Upper lobe of left lung (tissue), 6 donors: ENCODE results near the gene PLCB4. TPM values are rescaled to one million over a fixed set of nuclear protein-coding genes. Genes with fewer than 3 reads are reported as not detected.
A peak's percentile ranks its signal among the peaks of the same experiment; 100 is the strongest.

Experiments used
- ATAC-seq, 2 donors: fragments of 200-7000 bp; cut with Tn5 transposase; one replicate each; pipeline ENCODE4 v1.9.1; 2022; ENCODE audit warnings: mild to moderate bottlenecking in 2 of 2, moderate library complexity in 2 of 2; ENCODE audit not compliant: low FRiP score in 2 of 2
- DNase-seq, 2 donors: peaks; one replicate each; pipeline ENCODE4 v3.0.0-alpha.2; 2019 to 2020
- H3K27ac ChIP-seq, 4 donors: fragments of 200-600 bp; sonication (generic); one replicate each; pipeline ENCODE4 v1.5.1; 2016 to 2019
- H3K27me3 ChIP-seq, 4 donors: fragments of 200-600 bp; sonication (generic); one replicate each; pipeline ENCODE4 v1.5.1; 2017 to 2019
- H3K36me3 ChIP-seq, 4 donors: fragments of 200-600 bp; sonication (generic); one replicate each; pipeline ENCODE4 v1.5.1; 2016 to 2019
- H3K4me1 ChIP-seq, 4 donors: fragments of 200-600 bp; sonication (generic); one replicate each; pipeline ENCODE4 v1.5.1; 2018 to 2019
- H3K4me3 ChIP-seq, 4 donors: fragments of 200-600 bp; sonication (generic); one replicate each; pipeline ENCODE4 v1.5.1; 2017 to 2019; ENCODE audit warnings: mild to moderate bottlenecking in 2 of 4, moderate library complexity in 1 of 4
- H3K9me3 ChIP-seq, 4 donors: fragments of 200-600 bp; sonication (generic); one replicate each; pipeline ENCODE4 v1.5.1; 2018 to 2019
- EP300 ChIP-seq, 4 donors: sonication (generic); formaldehyde crosslinking; IDR thresholded peaks; one replicate each; pipeline ENCODE4 v1.5.1; 2017; ENCODE audit warnings: antibody characterized with exemption in 4 of 4, control low read depth in 2 of 4
- POLR2A ChIP-seq, 4 donors: fragments of 450-650 bp; IDR thresholded peaks; one replicate each; pipeline ENCODE4 v1.5.1; 2016 to 2017; ENCODE audit warnings: antibody characterized with exemption in 4 of 4, mild to moderate bottlenecking in 2 of 4
- POLR2AphosphoS5 ChIP-seq, 2 donors: sonication (generic); formaldehyde crosslinking; IDR thresholded peaks; one replicate each; pipeline ENCODE4 v1.5.1; 2017; ENCODE audit warnings: antibody characterized with exemption in 2 of 2
- WGBS, 2 donors: methylation state at CpG; one replicate each; pipeline ENCODE4 v1.1.5; 2017 to 2018; 5-methylcytosine and 5-hydroxymethylcytosine counted together
- total RNA-seq, 6 donors: library from RNA; depleted of rRNA in 4 of 6; stranded (reverse); fragments of >200 nt in 4 of 6; gene quantifications; one replicate each; pipeline versions ENCODE4 v1.1.0 to v1.2.1, GENCODE V29; 2016 to 2021
- TF ChIP-seq, protein P1 (sequence below), 6 experiments: fragments of 450-650 bp in 4 of 6; fragments of 200-600 bp in 2 of 6; sonication (generic) in 2 of 6; IDR thresholded peaks; one replicate each; pipeline ENCODE4 v1.5.1; 2016 to 2019; ENCODE audit warnings: antibody characterized with exemption in 6 of 6
- donor health status: DM: no; HTN: no; CAD: no; lungs with moderate emphysema.
- donor health status: DM: no; HTN: yes; CAD: no; lungs with severe emphysema.

Gene PLCB4
- total RNA-seq, 6 donors from 2014 or later: 5.7 to 15.2 (median 8.2) TPM

DNA sequence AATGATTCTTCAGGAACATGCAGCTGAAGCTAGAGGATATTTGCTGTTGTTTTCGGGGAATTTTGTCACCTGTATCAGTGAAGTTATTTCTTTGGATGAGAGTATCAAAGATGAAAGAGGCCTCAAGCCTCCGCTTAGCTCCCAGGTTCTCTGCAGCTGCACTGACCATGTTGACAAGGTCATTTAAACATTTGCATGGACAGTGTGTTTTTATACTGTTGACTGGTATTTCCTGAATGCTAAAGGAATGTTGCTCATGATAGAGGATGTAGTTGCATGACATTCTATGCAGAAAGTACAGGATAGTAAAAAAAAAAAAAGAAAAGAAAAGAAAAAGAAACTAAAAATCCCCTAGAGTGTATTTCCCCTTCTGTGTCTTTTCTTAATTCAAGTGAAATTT lies 279.9 kb downstream of the PLCB4 start:
- ATAC-seq (no peak), DNase-seq (no peak)
- no peaks in the 10 kb centered on the region for H3K27me3 ChIP-seq
- TF ChIP-seq POLR2A (IDR thresholded peaks at IDR 0.05): no peak
- TF ChIP-seq EP300 (IDR thresholded peaks at IDR 0.05): no peak
- no peak for TF ChIP-seq POLR2AphosphoS5 (IDR thresholded peaks at IDR 0.05)
- TF ChIP-seq, protein P1, sequence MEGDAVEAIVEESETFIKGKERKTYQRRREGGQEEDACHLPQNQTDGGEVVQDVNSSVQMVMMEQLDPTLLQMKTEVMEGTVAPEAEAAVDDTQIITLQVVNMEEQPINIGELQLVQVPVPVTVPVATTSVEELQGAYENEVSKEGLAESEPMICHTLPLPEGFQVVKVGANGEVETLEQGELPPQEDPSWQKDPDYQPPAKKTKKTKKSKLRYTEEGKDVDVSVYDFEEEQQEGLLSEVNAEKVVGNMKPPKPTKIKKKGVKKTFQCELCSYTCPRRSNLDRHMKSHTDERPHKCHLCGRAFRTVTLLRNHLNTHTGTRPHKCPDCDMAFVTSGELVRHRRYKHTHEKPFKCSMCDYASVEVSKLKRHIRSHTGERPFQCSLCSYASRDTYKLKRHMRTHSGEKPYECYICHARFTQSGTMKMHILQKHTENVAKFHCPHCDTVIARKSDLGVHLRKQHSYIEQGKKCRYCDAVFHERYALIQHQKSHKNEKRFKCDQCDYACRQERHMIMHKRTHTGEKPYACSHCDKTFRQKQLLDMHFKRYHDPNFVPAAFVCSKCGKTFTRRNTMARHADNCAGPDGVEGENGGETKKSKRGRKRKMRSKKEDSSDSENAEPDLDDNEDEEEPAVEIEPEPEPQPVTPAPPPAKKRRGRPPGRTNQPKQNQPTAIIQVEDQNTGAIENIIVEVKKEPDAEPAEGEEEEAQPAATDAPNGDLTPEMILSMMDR (IDR thresholded peaks at IDR 0.05): no peak
- WGBS, 2 donors: 69 to 79% methylated on average over 2 of the region's 2 CpGs
- no peak overlapping the region for H3K4me3 ChIP-seq
- H3K27ac ChIP-seq: no peak overlapping the region
- no peaks in the 10 kb centered on the region for H3K36me3 ChIP-seq
- H3K4me1 ChIP-seq: peaks cover 4 to 36% (median 29%) of the 10 kb centered on the region in 4 donors
- H3K9me3 ChIP-seq: no peaks in the 10 kb centered on the region

DNA sequence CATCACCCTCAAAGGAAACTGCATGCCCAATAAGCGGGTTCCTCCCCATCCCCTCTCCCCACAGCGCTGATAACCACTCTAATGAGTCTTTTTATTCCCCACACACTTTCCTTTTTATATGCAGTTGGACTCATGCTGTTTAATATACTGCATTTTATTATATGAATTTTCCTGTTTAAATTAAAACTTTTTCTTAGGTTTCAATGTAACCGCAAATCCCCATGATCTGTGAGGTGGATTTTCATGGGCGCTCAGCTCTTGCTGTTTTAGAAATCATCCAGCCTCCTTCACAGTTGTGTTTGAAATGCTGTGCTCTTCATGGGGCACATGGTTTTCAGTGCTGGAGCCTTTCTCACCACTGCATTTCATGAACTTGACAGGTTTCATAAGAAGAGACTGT lies 280.4 kb downstream of the PLCB4 start:
- ATAC-seq: no peak
- Histone ChIP-seq H3K9me3 (no peaks in the 10 kb centered on the region), H3K27ac (no peak overlapping the region), H3K4me1 (peaks cover 4 to 36% (median 26%) of the 10 kb centered on the region in 4 donors), H3K4me3 (no peak overlapping the region), H3K27me3 (no peaks in the 10 kb centered on the region), H3K36me3 (no peaks in the 10 kb centered on the region)
- TF ChIP-seq POLR2AphosphoS5 (IDR thresholded peaks at IDR 0.05) (no peak), POLR2A (IDR thresholded peaks at IDR 0.05) (no peak), EP300 (IDR thresholded peaks at IDR 0.05) (no peak)
- TF ChIP-seq, protein P1 (IDR thresholded peaks at IDR 0.05): no peak
- 84 to 88% methylated on average over 4 of the region's 4 CpGs for WGBS, 2 donors
- no peak for DNase-seq

DNA sequence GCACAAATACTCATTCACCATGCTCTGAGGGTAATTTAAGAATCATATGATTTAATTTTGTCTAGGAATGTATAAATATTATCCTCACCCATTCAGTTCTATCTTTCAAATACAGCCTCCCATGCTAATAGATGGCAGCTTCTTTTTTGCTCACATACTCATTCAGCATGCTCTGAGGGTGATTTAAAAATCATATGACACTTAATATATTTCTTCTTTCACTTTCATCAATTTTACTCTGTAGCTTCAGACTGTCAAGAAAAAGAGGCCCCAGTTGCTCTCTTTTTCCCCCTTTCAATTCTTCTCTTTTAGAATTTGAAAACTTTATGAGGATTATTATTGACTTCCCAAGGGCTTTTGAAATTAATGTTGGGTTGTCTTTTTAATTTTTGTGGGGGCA lies 283.9 kb downstream of the PLCB4 start:
- H3K36me3 ChIP-seq: no peaks in the 10 kb centered on the region
- TF ChIP-seq POLR2AphosphoS5 (IDR thresholded peaks at IDR 0.05): no peak
- TF ChIP-seq EP300 (IDR thresholded peaks at IDR 0.05): no peak
- TF ChIP-seq, protein P1 (IDR thresholded peaks at IDR 0.05): no peak
- TF ChIP-seq POLR2A (IDR thresholded peaks at IDR 0.05): no peak
- H3K27ac ChIP-seq: no peak overlapping the region
- H3K4me1 ChIP-seq: peaks cover 4 to 22% (median 17%) of the 10 kb centered on the region in 4 donors
- H3K9me3 ChIP-seq: no peaks in the 10 kb centered on the region
- H3K27me3 ChIP-seq: no peaks in the 10 kb centered on the region
- ATAC-seq (no peak), DNase-seq (no peak)
- H3K4me3 ChIP-seq: no peak overlapping the region

DNA sequence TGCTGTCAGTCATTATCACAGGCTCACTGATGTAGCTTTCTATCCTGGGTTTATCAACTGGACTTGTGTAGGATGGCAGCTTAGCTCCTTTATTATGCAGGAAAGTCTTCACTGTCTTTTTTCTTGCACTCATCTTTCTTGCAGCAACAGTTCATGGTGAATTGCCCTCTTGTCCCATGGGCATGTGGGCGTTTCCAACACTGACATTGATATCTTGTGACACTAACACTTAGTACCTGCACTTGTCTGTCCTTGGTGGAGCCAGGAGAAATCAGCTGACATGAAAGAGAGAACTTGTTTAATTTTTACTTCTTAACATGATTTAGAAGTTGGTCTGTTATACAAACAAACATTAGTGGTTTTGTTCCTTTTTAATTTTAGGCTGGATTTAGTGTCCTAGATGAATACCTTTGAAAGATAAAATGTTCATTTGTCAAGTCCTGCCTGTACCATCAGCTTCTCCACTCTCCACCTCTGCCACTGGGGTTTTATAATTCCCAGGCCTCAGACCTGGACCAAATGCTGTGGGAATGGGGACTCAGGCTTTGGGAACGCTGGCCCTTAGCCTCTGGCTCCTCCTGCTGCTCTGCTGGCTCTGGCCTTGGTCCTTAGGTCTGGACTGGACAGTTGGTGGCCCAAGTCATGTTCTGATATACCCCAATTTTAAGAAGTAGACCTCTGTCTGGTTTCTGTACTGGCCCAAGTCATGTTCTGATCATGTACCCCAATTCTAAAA lies 284.5 kb downstream of the PLCB4 start:
- Histone ChIP-seq H3K4me1 (peaks cover 4 to 22% (median 15%) of the 10 kb centered on the region in 4 donors), H3K9me3 (no peaks in the 10 kb centered on the region), H3K27me3 (no peaks in the 10 kb centered on the region), H3K36me3 (no peaks in the 10 kb centered on the region), H3K27ac (peak overlapping the region in 1 of 4 donors; percentile 24), H3K4me3 (no peak overlapping the region)
- TF ChIP-seq EP300 (IDR thresholded peaks at IDR 0.05) (no peak), POLR2A (IDR thresholded peaks at IDR 0.05) (no peak), POLR2AphosphoS5 (IDR thresholded peaks at IDR 0.05) (no peak)
- TF ChIP-seq, protein P1 (IDR thresholded peaks at IDR 0.05): no peak
- no peak for DNase-seq
- no peak for ATAC-seq
- 58 to 74% methylated on average over 2 of the region's 2 CpGs for WGBS, 2 donors

DNA sequence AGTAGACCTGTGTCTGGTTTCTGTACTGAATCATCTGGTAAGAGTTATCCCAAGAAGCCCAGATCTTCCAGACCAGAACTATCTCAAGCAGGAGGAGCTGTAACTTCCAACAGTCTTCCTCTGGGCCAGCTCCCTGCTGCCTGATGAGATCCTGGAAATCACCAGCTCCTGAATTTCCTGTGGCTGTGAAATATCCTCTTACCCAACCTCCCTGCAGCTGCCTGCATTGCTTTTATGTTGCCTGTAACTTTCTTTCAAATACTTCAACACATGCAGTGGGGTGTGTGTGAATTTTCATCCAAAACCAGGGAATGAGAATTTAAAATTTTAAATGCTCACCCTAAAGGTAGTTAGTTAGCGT lies 285.0 kb downstream of the PLCB4 start:
- Histone ChIP-seq H3K4me3 (no peak overlapping the region), H3K9me3 (no peaks in the 10 kb centered on the region), H3K27ac (peak overlapping the region in 1 of 4 donors; percentile 24), H3K36me3 (no peaks in the 10 kb centered on the region), H3K4me1 (peaks cover 0 to 18% (median 13%) of the 10 kb centered on the region in 4 donors), H3K27me3 (no peaks in the 10 kb centered on the region)
- TF ChIP-seq POLR2AphosphoS5 (IDR thresholded peaks at IDR 0.05) (no peak), POLR2A (IDR thresholded peaks at IDR 0.05) (no peak), EP300 (IDR thresholded peaks at IDR 0.05) (no peak)
- TF ChIP-seq, protein P1 (IDR thresholded peaks at IDR 0.05): no peak
- ATAC-seq (no peak), DNase-seq (no peak)
- WGBS, 2 donors: 96 to 100% methylated on average over 1 of the region's 1 CpG
